ENCODE results near the gene ADM5.

Gene ADM5

DNA sequence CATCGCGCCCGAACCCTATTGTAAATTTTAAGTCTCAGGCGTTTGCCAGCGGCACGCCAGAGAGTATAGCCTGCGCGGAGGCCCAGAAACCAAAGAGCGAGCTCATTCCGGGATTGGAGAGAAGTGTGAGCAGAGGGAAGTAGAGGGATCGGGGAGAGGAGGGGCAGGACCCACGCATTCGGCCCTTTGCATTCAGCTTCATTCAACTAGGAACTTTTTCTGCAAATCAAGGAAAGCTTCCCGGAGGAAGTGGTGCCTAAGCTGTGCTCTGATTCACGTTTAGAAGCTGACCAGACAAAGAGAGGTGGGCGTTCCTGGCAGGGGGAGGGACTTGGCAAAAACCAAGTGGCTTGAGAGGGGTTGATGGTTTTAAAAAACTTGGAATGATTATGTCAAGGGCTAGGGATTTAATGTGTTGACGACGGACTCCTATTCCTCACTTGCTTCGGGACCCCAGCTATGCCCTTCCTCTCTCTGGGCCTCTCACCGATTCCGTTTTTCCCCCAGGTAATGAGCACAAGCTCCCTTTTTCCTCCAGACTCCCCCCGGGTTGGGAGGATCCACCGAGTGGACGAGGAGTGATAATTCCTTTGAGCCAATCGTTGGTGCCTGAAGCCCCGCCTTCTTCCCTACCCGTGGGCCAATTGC, 13.1 kb upstream of the ADM5 start:
- Histone ChIP-seq H3K4me1 (ENCODE audit: control insufficient read depth in 1 of 2, insufficient read depth in 2 of 2, low read length in 2 of 2) (peaks cover 12 to 44% of the 10 kb centered on the region in 2 donors), H3K27me3 (ENCODE audit: low read depth, low read length) (no peaks in the 10 kb centered on the region), H3K4me3 (ENCODE audit: low read depth in 1 of 2, low read length in 2 of 2) (peak overlapping the region; percentile 57 to 62), H3K36me3 (ENCODE audit: control insufficient read depth in 1 of 2, insufficient read depth in 2 of 2, low read length in 2 of 2) (no peaks in the 10 kb centered on the region), H3K27ac (ENCODE audit: low read length) (peak overlapping the region; percentile 95), H3K9me3 (ENCODE audit: control insufficient read depth in 1 of 2, low read length in 2 of 2) (no peaks in the 10 kb centered on the region)

DNA sequence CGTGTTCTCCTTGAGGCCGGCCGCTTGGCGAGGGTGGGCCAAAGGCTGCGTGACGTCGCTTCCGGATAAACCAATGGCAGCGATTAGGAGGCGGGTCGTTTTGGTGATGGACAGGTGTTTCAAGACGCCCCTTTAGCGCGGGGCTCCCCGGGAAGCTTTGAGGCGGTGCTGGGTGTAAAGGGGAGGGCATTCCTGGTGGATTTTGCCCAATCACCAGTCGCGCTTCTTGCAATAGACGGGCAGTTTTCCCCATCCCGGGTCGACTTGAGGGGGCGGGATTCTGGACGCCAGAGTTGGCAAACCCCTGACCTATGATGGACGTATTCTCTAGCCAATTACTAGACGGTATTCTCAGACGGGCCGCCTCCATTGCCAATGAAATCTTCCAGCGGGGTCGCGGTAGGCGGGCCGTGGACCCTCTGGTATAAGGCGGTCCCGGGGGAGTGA, 12.6 kb upstream of the ADM5 start:
- H3K27ac ChIP-seq (ENCODE audit: low read length) = peak overlapping the region; percentile 95
- H3K9me3 ChIP-seq (ENCODE audit: control insufficient read depth in 1 of 2, low read length in 2 of 2) = no peaks in the 10 kb centered on the region
- no peaks in the 10 kb centered on the region for H3K27me3 ChIP-seq (ENCODE audit: low read depth, low read length)
- H3K4me3 ChIP-seq (ENCODE audit: low read depth in 1 of 2, low read length in 2 of 2) = peak overlapping the region; percentile 78 to 96
- peaks cover 12 to 45% of the 10 kb centered on the region in 2 donors for H3K4me1 ChIP-seq (ENCODE audit: control insufficient read depth in 1 of 2, insufficient read depth in 2 of 2, low read length in 2 of 2)
- peaks cover 1 to 2% of the 10 kb centered on the region in 2 donors for H3K36me3 ChIP-seq (ENCODE audit: control insufficient read depth in 1 of 2, insufficient read depth in 2 of 2, low read length in 2 of 2)

DNA sequence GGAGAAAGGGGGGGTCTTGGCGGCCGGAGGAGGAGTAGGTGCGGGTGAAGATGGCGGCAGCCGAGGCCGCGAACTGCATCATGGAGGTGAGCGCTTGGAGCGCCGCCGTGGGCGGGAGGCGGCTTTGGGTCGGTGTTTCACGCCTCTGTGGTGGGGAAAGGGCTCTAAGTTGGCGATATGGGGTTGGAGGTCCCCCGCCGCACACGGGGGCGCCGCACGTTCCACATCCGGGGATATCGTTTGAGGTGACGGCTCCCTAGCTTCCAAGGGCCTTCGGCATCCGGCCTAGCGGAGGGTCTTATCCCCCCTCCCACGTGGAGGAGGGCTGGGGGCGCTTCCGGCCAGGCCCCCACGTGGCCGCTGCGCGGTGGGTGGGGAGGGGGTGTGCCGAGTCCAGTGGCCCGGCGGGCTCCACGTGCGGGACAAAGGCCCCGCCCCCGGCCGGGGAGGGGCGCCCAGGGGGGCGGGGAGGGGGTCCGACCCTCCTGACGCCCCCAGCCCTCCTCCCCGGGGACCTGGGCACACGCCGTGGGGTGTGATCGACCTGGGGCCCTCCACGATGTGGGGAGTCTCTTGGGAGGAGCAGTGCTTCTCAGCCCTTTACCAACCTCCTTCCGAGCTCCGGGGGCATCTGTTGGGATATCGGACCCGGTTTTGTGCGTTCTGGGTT, 12.0 kb upstream of the ADM5 start, which contains the start of gene PRMT1:
Gene PRMT1, plus strand, starts transcription at position 41 of the 670 bp plus-strand sequence. Its CDS starts 10 bp downstream, at position 51.
- H3K27me3 ChIP-seq (ENCODE audit: low read depth, low read length) = no peaks in the 10 kb centered on the region
- H3K36me3 ChIP-seq (ENCODE audit: control insufficient read depth in 1 of 2, insufficient read depth in 2 of 2, low read length in 2 of 2) = peaks cover 7 to 8% of the 10 kb centered on the region in 2 donors
- H3K4me3 ChIP-seq (ENCODE audit: low read depth in 1 of 2, low read length in 2 of 2) = peak within 1 kb of the TSS; percentile 78 to 96

DNA sequence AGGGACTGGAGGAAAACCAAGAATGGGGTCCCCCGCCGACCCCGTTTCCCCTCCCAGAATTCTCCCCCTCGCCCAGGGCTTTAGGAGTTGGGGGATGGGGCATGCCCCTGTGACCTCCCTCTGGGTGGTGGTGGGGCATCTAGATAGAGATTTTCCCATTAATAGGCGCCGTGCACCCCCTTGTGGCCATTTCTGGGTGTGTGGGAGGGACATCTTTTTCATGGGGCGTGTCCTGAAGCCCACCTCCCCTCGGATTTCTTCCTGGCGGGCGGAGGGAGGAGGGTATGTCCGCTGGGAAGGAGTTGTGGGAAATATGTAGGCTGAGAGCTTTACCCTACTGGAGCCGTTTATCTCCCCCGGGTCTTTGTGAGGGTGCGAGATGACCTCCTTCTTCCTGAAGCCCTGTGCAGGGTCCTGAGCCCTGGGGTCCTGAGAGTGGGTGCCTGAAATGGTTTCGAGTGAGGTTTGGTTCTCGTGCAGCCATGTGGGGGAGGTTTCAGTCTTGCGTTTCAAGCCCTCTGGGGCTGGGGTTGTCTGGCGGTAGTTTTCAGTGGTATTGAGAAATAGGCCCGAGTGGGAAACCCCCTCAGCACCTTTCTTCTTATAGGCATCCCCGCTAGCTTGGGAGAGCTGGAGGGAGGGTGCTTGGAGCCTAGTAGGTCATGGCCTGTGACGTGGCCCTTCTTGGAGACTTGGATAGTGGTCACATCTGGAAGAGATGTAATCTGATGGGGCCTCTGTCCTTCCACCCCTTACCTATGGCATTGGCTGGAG, 11.3 kb upstream of the ADM5 start:
- no peaks in the 10 kb centered on the region for H3K27me3 ChIP-seq (ENCODE audit: low read depth, low read length)
- H3K9me3 ChIP-seq (ENCODE audit: control insufficient read depth in 1 of 2, low read length in 2 of 2) = no peaks in the 10 kb centered on the region
- peaks cover 12 to 41% of the 10 kb centered on the region in 2 donors for H3K4me1 ChIP-seq (ENCODE audit: control insufficient read depth in 1 of 2, insufficient read depth in 2 of 2, low read length in 2 of 2)
- H3K27ac ChIP-seq (ENCODE audit: low read length) = peak overlapping the region; percentile 88
- peaks cover 9 to 12% of the 10 kb centered on the region in 2 donors for H3K36me3 ChIP-seq (ENCODE audit: control insufficient read depth in 1 of 2, insufficient read depth in 2 of 2, low read length in 2 of 2)
- H3K4me3 ChIP-seq (ENCODE audit: low read depth in 1 of 2, low read length in 2 of 2) = peak overlapping the region; percentile 78 to 96

More for the DNA sequence above, 12.0 kb upstream of the ADM5 start, which contains the start of gene PRMT1:
- peak within 1 kb of the TSS; percentile 95 for H3K27ac ChIP-seq (ENCODE audit: low read length)
- no peaks in the 10 kb centered on the region for H3K9me3 ChIP-seq (ENCODE audit: control insufficient read depth in 1 of 2, low read length in 2 of 2)
- peaks cover 12 to 41% of the 10 kb centered on the region in 2 donors for H3K4me1 ChIP-seq (ENCODE audit: control insufficient read depth in 1 of 2, insufficient read depth in 2 of 2, low read length in 2 of 2)

DNA sequence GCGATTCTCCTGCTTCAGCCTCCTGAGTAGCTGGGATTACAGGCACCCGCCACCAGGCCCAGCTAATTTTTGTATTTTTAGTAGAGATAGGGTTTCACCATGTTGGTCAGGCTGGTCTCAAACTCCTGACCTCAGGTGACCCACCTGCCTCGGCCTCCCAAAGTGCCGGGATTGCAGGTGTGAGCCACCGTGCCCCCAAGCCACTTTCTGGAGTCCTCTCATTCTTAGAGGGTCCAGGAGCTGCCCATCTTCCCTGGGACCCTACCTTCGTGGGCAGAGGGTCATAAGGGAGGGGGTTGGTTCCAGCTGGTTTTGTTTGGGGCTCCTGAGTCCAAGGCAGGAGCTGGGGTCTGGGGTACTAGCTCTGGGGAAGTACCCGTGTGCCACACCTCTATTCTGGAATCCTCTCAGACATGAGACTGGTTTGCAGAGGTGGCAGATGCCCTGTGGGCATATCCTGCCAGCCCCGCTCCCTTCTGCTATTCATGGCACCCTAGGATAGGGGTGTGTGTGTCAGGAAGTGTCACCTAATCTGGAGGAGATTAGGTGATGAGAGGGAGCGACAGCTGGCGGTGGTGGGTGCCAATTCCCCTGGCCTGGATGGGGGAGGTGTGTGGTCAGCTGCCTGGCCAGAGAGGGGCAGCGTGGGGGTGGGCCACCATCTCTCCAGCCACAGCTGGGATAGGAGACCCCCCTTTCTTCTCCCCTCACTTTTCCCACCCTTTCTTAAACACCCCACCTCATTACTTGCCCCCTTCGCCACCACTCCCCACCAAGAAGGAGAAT, 10.2 kb upstream of the ADM5 start:
- Histone ChIP-seq H3K27ac (ENCODE audit: low read length) (no peak overlapping the region), H3K9me3 (ENCODE audit: control insufficient read depth in 1 of 2, low read length in 2 of 2) (no peaks in the 10 kb centered on the region), H3K4me1 (ENCODE audit: control insufficient read depth in 1 of 2, insufficient read depth in 2 of 2, low read length in 2 of 2) (peaks cover 12 to 41% of the 10 kb centered on the region in 2 donors), H3K36me3 (ENCODE audit: control insufficient read depth in 1 of 2, insufficient read depth in 2 of 2, low read length in 2 of 2) (peaks cover 12 to 20% of the 10 kb centered on the region in 2 donors), H3K4me3 (ENCODE audit: low read depth in 1 of 2, low read length in 2 of 2) (no peak overlapping the region), H3K27me3 (ENCODE audit: low read depth, low read length) (no peaks in the 10 kb centered on the region)

DNA sequence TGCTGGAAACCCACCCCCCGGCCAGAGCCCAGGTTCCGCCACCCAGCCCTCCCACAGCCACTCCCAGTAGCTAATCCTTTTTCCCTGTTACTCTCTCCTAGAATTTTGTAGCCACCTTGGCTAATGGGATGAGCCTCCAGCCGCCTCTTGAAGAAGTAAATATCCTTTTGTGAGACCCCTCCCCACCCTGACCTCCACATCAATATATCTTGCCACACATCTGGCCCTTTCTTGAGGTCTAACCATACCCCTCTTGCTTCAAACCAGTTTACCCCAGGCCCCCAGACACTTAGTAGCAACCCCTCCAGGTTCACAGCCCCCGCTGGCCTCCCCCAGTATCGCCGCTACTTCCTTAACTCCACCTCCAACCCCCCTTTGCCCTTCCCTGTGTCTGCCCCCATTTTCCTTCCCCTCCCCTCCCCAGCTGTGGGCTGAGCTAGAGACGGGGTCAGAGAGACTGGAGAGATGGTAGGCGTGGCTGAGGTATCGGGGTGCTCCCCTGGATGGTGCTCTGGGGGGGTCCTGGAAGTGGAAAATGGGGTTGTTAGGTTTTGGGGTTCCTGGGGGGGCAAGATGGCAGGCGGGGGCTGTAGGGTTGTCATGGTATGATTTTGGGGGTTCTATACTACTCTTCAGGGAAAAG, 9.5 kb upstream of the ADM5 start:
- Histone ChIP-seq H3K9me3 (ENCODE audit: control insufficient read depth in 1 of 2, low read length in 2 of 2) (no peaks in the 10 kb centered on the region), H3K27me3 (ENCODE audit: low read depth, low read length) (no peaks in the 10 kb centered on the region), H3K4me1 (ENCODE audit: control insufficient read depth in 1 of 2, insufficient read depth in 2 of 2, low read length in 2 of 2) (peaks cover 12 to 41% of the 10 kb centered on the region in 2 donors), H3K36me3 (ENCODE audit: control insufficient read depth in 1 of 2, insufficient read depth in 2 of 2, low read length in 2 of 2) (peaks cover 15 to 23% of the 10 kb centered on the region in 2 donors), H3K4me3 (ENCODE audit: low read depth in 1 of 2, low read length in 2 of 2) (peak overlapping the region; percentile 11 to 34), H3K27ac (ENCODE audit: low read length) (no peak overlapping the region)

DNA sequence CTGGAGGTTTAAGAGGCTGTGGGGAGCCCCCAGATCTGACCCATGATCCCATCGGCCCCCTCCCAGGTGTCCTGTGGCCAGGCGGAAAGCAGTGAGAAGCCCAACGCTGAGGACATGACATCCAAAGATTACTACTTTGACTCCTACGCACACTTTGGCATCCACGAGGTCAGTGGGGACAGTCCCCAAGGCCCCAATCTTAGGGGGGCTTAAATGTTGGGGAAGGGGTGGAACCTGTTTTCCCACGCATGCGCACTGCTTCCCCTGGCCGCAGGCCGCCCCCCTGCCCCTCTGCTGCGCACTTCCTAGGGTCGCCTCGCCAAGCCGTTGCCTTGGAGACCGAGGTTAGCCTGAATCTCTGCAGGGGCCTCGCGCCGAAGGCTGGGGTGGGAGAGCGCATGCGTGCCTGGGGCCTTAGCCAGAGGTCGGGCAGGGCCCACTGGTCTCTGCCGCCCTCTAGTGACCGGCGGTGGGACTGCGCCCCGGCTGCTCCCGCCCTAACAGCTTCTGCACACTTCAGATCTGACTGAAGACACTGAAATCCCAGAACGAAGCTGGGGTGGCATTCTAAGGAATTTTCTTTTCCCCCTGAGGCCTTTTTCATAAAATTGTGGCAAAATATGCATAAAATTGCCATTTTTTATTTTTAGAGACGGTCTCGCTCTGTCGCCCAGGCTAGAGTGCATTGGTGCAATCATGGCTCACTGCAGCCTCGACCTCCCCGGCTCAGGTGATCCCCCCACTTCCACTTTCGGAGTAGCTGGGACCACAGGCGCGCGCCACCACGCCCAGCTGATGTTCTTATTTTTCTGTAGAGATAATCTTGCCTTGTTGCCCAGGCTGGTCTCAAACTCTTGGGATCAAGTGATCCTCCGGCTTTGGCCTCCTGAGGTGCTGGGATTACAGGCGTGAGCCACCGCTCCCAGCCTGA, 8.7 kb upstream of the ADM5 start:
- H3K4me1 ChIP-seq (ENCODE audit: control insufficient read depth in 1 of 2, insufficient read depth in 2 of 2, low read length in 2 of 2) = peaks cover 12 to 41% of the 10 kb centered on the region in 2 donors
- H3K27me3 ChIP-seq (ENCODE audit: low read depth, low read length) = no peaks in the 10 kb centered on the region
- H3K27ac ChIP-seq (ENCODE audit: low read length) = no peak overlapping the region
- H3K36me3 ChIP-seq (ENCODE audit: control insufficient read depth in 1 of 2, insufficient read depth in 2 of 2, low read length in 2 of 2) = peaks cover 20 to 31% of the 10 kb centered on the region in 2 donors
- H3K4me3 ChIP-seq (ENCODE audit: low read depth in 1 of 2, low read length in 2 of 2) = peak overlapping the region; percentile 11 to 34
- no peaks in the 10 kb centered on the region for H3K9me3 ChIP-seq (ENCODE audit: control insufficient read depth in 1 of 2, low read length in 2 of 2)

DNA sequence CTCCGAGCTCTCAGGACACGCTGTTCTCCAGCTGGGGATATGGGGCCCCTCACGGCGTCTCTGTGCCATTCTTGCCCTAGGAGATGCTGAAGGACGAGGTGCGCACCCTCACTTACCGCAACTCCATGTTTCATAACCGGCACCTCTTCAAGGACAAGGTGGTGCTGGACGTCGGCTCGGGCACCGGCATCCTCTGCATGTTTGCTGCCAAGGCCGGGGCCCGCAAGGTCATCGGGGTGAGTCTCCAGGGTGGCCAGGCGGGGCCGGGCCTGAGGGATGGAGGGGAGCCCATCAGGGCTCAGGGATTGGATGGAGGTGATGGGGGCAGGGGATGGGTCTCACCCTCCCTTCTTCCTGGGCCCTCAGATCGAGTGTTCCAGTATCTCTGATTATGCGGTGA, 7.6 kb upstream of the ADM5 start:
- Histone ChIP-seq H3K36me3 (ENCODE audit: control insufficient read depth in 1 of 2, insufficient read depth in 2 of 2, low read length in 2 of 2) (peaks cover 20 to 41% of the 10 kb centered on the region in 2 donors), H3K27me3 (ENCODE audit: low read depth, low read length) (no peaks in the 10 kb centered on the region), H3K4me3 (ENCODE audit: low read depth in 1 of 2, low read length in 2 of 2) (no peak overlapping the region), H3K9me3 (ENCODE audit: control insufficient read depth in 1 of 2, low read length in 2 of 2) (no peaks in the 10 kb centered on the region), H3K27ac (ENCODE audit: low read length) (no peak overlapping the region), H3K4me1 (ENCODE audit: control insufficient read depth in 1 of 2, insufficient read depth in 2 of 2, low read length in 2 of 2) (peaks cover 12 to 41% of the 10 kb centered on the region in 2 donors)

DNA sequence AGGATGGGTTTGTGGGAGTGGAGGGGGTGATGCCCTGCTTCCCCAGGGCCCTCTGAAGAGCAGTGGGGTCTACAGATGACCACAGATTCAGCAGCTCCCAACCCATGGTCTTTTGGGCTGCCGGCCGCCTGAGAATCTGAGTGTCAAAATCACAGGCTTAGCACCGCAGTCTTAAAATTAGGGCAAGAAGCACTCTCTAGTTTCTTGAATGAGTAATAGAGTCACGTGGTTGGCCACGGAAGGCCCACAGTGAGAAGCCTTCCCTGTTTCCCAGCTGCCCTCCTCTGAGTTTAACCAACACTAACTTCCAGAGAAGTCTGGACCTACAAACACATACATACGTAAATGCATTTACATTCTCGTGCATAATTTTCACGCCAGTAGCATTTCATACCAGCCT, 7.1 kb upstream of the ADM5 start:
- Histone ChIP-seq H3K4me3 (ENCODE audit: low read depth in 1 of 2, low read length in 2 of 2) (no peak overlapping the region), H3K36me3 (ENCODE audit: control insufficient read depth in 1 of 2, insufficient read depth in 2 of 2, low read length in 2 of 2) (peaks cover 20 to 44% of the 10 kb centered on the region in 2 donors)

More for the DNA sequence above, 7.1 kb upstream of the ADM5 start:
- H3K4me1 ChIP-seq (ENCODE audit: control insufficient read depth in 1 of 2, insufficient read depth in 2 of 2, low read length in 2 of 2) = peaks cover 12 to 41% of the 10 kb centered on the region in 2 donors
- H3K27me3 ChIP-seq (ENCODE audit: low read depth, low read length) = no peaks in the 10 kb centered on the region
- no peaks in the 10 kb centered on the region for H3K9me3 ChIP-seq (ENCODE audit: control insufficient read depth in 1 of 2, low read length in 2 of 2)
- no peak overlapping the region for H3K27ac ChIP-seq (ENCODE audit: low read length)

Measured in muscle layer of duodenum (tissue), 2 donors.